ENCODE results near the gene RRP7A.
"Not testable (repeated sequence)": the region's sequence is repeated elsewhere in the genome, so short reads cannot be mapped to it uniquely, and the experiment has no call there.

- TF ChIP-seq CTCF (conservative IDR thresholded peaks at IDR 0.05); ZFX (IDR thresholded peaks at IDR 0.05): not testable (repeated sequence)
Measured at GRCh38 chr22:42508327-42508974, 11.1 kb downstream of the RRP7A start.
